Retina (tissue), 1 donor: ENCODE results near the gene ITPR2.
"Not testable (repeated sequence)": the region's sequence is repeated elsewhere in the genome, so short reads cannot be mapped to it uniquely, and the experiment has no call there.

Source experiments
- DNase-seq: peaks from one replicate; pipeline ENCODE4 v3.0.0-alpha.2; 2016

ITPR2 gene

DNA sequence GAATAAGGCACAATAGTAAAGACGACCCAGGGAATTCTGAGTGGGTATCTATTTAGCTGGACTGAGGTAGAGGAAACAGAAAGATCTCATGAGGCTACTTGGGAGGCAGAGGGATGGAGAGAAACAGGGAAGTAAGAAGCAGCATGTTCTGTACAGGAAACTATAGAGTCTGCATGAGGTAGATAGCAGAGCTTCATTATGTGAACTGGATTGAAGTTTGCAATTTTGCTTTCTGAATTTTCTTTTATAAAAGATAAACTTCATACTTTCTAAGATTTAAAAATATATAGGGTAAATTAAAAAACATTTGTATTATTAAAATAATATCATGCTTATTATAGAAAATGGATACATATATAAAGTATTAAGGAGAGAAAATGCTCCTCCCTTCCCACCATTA, 399.3 kb downstream of the ITPR2 start:
- not testable (repeated sequence) for DNase-seq

DNA sequence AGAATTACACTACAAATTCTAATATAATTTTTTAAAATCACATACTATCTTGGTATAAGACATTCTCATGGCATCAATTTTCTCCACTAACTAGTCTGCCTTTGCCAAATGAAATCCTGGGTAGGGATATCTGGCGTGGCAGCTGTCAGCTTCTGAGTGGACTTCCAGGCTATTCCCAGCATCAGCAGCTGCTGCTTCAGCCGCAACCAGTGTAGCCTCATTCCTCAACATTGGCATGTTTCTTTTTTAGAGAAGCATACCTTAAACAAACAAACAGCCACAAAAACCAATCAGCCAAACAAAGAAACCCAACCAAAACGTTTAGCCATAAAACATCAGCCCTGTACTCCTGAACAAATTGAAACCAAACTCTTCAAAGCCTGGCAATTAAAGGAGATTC, 401.8 kb downstream of the ITPR2 start:
- DNase-seq: no peak

DNA sequence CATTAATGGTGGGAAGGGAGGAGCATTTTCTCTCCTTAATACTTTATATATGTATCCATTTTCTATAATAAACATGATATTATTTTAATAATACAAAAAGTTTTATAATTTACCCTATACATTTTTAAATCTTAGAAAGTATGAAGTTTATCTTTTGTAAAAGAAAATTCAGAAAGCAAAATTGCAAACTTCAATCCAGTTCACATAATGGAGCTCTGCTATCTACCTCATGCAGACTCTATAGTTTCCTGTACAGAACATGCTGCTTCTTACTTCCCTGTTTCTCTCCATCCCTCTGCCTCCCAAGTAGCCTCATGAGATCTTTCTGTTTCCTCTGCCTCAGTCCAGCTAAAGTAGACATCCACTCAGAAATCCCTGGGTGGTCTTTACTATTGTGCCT, 402.4 kb downstream of the ITPR2 start:
- not testable (repeated sequence) for DNase-seq

DNA sequence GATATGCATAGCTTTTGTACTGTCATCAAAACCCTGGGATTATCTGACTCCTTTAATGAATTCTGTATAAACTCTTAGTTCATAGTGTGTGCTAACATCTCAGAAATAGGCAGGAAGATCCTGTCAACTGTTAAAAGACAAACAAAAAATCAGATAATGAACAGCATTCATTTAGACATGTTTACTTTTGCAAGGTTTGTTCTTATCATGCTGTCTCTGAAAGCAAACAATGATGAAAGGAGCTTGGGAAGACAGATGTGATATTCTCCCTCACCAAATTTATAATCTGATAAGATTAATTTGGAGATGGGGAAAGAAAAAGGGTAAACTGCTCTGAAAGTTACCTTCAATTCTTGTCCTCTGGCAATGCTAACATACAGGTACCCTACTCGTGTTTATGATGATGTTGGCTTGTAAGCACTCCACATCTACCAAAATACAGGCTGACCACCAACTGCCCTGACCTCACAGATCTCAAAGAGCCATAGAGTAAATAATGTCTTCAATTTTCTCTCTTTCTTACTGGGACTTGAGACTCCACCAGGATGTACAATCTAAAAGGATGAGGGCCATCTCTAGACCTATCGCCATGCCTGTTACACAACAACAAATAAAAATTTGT, 403.8 kb downstream of the ITPR2 start:
- DNase-seq: no peak

DNA sequence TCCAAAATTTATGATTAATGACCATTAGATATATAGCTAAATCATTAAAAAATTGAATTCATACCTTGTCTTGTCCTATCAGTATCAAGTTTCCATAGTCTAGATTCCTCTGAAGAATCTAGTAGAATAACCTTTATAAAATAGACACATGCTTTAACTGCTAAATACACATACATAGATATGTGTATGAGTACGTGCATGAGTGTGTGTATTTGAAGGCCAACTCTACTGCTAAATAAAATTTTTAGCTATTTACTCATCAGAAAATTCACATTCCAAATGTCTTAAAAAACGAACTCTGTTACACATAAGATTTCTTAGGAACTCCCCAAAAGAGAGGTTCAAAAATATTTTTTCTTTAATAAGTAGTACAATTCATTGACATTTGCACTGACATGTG, 404.6 kb downstream of the ITPR2 start:
- DNase-seq: no peak

DNA sequence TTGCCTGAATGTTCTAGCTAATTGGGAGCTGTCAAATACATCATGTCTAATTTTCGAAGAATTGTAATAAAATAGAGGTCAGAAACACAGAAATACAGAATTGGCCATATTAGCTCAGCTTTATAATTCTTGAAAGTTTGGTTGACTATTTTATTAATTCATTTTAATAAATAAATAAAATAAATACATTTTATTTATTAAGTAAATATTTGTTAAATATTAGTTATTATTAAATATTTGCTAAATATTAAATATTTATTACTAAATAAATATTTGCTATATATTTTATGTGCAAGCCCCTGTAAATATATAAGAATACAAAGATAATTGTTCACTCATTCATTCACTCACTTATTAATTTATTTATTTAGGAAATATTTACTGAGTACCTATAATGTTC, 406.3 kb downstream of the ITPR2 start:
- DNase-seq: no peak

DNA sequence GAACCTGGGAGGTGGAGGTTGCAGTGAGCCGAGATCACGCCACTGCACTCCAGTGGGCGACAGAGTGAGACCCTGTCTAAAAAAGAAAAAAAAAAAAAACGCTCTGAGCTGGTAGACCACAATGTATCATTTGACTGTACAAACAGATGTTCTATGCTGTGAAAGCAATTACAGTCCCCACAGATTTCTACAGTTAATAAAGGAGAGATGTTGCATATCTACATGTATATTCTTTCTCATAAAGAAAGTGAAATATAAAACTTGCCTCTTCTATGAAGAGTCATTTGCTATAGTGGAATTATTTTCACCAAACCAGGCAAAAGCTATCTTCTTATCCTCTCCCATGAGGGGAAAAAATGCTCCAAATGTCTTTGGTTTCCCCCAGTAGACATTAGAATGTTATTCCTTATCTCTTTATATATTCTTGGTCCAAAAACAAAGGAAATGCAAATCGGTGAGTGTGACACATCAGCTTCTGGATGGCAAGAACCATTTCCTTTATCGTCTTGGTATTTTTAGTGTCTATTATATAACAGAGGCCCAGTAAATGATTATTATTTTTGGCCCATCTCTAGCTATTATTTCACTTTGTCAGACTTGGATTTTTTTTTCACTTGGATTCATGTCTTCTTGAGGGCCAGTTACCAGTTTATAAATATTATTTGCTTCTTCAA, 407.3 kb downstream of the ITPR2 start:
- no peak for DNase-seq

DNA sequence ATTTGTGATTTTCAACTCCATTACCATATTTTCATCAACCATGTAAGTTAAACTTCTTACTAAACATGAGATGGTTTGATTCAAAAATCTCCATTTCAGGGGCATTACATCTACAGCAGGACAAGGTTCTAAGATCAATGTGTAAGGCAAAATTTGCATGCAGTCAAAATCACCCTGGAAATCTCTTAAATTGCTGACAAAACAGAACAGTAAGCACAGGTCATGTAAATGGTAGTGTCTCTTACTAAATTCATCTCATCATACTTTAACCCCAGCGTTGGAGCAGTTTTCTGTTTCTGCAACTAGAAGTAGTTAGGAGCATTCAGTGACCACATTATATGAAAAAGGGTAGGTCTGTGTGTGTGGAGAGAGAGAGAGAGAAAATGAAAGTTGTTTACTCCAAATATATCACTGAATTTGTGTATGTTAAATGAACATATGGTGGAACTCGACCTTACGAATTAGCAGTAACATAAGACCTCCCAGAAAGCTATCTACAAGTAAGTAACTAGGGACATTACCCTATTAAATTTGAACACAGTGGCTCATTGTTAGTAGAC, 410.1 kb downstream of the ITPR2 start:
- no peak for DNase-seq

DNA sequence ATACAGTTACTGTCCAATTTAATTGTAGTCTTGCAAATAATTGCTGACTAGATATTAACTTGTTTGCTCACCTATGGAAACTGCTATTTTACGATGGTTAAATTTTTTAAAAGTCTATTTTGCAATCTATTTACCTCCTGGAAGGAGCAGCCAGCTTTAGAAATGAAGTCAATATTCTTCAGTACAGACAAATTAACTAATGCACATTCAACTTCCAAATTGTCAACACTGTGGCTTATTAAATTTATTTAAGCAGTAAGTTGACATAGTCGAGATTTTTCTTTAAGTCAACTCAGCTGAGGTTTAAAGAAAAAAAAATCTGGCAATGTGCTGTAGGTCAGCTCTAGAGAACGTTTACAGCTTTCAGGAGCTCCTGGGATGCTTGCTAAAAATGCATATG, 416.4 kb downstream of the ITPR2 start:
- DNase-seq: no peak

DNA sequence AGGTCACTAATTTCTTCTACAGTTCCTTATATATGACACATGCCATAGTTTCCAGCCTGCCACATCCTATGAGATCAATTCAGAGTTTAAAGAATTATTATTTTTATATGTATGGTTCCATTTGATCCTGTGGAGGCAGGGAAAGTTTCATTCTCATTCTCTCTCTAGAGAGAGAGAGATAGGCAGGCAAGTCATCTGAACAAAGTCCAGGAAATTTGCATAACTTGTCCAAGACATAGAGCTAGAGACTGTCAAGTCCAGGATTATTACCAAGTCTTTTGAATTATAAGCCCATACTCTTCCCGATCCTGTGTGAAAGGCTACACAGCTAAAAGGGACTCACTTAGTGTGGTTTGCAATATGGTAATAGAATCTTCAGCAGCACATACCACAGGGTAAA, 422.3 kb downstream of the ITPR2 start:
- DNase-seq: no peak

DNA sequence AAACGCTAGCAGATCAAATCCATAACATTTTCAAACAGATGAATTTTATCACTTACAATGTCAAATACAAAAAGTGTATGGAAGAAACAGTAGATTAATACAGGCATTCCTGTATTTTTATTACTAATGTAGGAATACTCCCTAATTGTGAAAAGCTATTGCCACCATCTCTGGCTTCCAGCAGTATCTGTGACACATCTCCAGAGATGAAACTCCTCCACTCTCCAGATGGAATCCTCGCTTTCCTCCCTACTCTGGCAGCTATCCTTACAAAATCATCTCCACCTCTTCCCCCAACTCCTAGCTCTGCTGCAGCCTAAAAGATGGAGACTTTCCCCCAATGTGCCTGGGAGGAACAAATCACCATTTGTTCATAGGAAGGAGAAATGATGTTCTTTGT, 426.2 kb downstream of the ITPR2 start:
- DNase-seq: no peak

DNA sequence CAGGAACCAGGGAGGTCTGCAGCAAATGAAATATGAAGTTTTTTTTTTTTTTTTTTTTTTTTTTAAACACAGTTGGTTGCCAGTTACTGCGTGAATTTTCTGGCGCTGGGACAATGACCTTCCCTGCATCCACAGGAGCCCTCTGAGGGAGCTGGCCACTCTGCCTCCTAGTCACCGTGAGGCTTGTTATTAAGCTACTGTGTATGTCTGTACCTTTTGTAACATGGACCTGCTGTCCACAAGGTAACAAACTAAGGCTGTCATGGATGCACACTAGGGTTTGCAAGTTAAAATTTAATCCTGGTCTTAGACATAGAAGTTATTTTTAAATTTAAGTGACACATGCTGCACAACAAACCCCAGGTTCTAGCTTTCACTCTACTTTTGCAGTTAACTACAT, 426.6 kb downstream of the ITPR2 start:
- DNase-seq: no peak

DNA sequence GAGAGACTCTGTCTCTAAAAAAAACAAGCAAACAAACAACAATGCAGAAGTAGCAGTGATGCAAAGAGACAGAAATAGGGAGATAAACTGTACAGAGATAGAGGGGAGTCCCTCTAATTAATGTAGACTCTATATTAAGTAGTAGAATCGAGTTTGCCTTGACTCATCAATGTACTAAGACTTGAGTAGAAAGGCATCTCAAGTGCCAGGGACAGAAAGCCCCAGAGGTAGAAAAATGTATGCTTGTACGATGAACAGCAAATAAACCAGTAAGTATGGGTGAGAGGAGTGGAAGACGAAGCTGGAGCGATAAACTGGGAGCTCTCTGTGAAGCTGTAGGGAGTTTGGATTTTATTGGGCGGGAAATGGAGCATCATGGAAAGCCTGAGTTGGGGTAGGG, 429.4 kb downstream of the ITPR2 start:
- DNase-seq: no peak

DNA sequence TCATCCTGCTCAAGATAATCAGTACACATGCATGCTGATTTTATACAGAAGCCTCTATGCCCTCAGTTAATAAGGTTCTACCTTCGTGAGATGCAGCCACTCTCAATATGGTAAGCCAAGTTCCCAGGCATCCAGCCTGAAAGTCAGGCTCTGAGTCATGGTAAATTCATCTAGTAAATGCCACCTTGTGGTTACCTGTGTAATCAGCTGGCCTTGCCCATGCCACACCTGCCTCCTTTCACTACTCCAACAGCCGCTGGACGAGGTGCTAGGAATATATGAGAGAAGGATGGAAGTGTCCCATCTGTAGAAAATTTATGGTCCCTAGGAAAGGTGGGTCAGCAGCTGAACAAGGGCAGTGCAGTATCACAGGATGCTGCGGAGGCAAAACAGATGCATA, 430.3 kb downstream of the ITPR2 start:
- DNase-seq: no peak

DNA sequence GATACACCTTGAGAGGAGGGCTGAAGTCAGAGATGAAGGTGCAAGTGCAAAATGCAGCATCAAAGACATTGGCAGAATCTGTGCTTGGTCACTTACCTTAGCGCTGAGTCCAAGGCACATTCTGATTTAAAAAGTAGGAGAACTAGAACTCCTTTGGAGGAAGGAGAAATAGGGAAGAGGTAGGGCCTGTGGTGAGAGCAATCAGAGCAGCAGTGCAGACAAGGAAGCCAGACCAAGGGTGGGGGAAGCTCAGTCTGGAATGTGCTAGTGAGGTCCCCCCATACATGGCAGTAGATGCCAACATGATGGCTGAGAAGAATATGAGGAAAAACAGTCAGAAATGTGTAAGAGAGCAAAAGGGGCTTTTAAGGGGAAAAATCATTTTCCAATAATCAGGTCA, 431.1 kb downstream of the ITPR2 start:
- DNase-seq: no peak

DNA sequence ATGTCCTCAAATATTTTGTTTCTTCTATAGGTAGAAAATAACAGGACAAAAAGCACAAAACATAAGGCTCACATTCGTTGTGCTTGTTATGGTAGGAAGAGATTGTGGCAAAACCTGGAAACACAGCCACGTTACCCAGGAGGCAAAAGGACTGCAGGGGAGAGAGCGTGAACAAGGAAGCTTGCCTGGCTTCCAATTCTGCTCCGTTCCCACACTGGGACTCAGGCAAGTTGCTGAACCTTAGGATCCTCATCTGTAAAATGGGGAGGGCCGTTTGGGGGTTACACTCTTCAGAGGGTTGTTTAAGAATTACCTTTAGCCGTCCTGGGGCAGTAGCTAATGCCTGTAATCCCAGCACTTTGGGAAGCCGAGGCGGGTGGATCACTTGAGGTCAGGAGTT, 432.4 kb downstream of the ITPR2 start:
- no peak for DNase-seq

DNA sequence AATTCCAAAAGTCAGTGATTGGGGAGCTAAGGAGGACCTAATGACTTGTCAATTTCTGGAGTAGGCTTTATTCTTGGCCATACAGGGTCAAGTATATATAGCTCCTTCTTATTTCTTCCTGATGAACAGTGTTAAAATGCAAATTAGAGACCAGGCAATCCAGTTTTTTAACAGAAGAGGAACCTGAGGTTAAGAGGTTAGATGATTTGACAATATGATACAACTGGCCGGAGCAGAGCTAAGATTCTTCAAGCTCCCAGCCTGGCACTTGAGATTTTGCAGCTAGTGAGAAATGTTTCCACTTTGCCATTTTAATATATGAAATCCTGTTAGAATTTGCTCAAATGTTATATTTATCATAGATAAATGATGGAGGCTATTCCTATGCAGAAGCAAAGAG, 433.6 kb downstream of the ITPR2 start:
- DNase-seq: no peak

DNA sequence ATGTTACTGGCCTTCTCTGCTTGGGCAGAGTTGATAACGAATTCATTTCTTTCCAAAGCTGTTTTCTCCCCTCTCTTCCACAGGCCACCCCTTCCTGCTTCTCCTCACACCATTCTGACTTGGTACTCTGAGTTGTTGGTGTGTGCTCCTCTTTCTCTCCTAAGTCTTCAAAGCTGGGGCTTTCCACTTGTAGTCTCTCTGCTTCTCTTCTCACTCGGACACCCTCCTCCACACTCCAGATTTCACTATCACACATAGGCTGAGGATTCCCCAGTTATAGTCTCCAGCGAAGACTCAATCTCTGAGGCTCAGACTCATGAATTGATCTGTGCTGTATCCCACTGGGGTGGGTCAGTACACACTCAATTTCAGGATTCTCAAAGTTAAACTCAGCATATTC, 436.6 kb downstream of the ITPR2 start:
- DNase-seq: no peak

DNA sequence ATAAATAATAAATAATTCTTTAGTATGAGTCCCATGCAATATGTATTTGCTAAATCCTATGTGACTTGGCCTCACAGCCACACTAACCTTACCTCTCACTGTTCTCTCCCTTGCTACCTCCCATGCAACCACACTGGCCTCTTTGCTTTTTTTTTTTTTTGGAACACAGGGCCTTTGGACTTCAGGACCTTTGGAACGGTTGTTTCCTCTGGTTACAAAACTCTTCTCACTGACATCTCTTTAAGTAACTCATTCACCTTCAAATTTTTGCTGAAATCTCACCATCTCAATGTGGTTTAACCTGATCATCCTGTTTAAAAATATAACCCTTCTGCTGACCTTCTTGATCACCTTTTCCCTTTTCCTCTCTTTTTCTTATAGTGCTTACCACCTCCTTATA, 443.7 kb downstream of the ITPR2 start:
- no peak for DNase-seq

DNA sequence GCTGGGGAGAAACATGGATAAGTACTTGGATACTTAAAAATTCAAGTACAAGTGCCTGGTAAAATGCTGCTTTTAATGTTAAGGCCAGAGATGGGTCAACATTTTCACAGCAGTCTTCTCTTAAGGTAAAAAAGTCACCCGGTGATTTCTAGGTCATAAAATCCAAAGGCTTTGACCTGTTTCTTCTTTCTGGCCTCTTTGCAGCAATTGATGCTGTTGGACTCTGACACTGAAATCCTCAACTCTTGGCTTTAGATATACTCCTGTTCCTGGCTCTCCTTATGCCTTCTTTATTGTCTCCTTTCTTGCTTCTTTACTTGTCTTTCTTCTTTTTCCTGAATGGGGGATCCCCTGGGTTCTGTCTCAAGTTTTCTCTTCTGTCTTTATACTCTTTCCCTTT, 448.5 kb downstream of the ITPR2 start:
- no peak for DNase-seq

DNA sequence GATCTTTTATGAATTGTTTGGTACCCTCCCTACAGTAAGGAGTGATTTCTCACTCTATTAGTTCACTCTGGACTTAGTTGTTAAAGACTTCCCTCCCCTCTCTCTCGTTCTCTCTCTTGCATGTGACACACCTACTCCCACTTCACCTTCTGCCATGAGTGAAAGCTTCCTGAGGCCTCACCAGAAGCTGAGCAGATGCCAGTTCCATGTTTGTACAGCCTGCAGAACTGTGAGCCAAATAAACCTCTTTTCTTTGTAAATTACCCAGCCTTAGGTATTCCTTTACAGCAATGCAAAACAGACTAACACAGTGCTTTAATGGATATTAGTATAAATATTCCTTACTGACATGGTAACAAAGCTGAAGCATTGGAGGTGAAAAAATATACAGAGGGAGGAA, 450.0 kb downstream of the ITPR2 start:
- no peak for DNase-seq

DNA sequence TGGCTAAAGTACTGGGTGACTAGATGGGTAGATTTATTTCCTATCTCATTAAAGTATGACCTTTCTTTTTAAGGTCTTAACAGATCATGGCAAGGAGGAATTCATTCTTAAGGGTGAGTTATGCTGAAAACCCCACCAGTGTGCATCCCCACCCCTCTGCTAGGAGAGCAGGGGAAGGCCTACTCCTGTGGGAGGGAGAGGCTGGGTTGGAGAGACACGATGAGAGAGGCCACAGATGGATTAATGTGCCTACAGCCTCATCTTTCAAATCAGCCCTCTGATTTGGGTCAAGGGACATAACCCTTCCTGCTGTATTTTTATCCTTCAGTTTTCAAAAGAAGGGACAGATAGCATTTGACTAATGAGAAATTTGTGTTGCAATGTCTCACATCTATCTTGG, 452.1 kb downstream of the ITPR2 start:
- DNase-seq: no peak

DNA sequence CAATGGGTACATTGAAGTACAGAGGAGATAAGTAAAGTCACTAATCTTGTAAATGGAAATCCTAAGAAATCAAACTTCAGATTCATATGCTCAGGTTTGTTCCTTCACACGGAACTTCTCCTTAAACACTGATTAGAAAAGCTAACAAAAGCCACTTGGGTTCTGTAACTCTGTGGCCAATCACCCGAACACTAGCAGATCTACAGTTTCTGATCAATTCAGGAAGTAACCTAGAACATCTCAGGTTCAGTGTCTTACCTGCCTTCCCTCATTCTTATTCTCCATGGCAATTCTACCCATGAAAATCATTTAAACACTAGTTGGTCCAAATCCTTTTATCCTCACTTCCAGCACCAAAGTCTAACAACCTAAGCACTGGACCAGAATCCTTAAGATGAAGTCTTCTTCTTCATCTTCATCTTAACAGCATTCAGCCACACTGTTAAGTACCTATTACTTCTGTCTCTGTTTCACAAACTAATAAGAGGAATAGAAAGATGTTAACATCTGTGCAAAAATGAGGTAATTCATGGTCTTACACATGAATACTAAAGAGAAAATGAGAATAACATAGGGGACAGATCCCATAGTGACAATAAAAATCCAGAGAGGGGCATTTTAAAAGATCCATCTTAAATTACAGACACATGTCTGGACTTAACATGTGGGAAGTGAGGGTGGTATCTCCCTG, 453.1 kb downstream of the ITPR2 start:
- no peak for DNase-seq

DNA sequence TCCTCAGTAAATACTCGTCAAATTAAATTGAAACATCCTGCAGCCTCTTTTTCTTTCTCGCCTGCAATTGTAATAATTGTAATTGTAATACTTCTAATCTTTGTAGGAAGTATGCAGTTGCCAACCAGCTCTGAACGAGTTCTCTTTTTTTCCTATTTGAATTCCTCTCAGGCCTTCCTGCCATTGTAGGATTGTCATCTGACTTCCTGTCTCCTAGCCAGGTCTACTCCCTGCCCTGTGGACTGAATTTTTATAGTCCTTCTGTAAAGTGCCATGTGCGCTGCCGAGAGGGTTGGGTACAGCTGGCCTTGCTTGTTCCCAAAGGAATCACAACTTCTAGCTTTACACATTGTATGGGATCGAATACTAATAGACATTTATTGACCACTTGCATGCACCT, 454.3 kb downstream of the ITPR2 start:
- no peak for DNase-seq
